ENCODE results near the gene DHRS7B.

DHRS7B gene

GRCh38 chr17:21240369-21241055 is 113.7 kb downstream of the DHRS7B start:
- DNase-seq (ENCODE audit: low spot score), result no peak
